Progenitor cell of endocrine pancreas (in vitro differentiated cells): Measurements from ENCODE around the gene PTTG2. TPM values are rescaled to one million over a fixed set of nuclear protein-coding genes. Genes with fewer than 3 reads are reported as not detected.

Experiments used
- DNase-seq: peaks from one replicate; pipeline ENCODE4 v3.0.0; 2021; ENCODE audit warnings: low spot score; ENCODE audit not compliant: unreplicated experiment
- H3K27ac Mint-ChIP-seq: 2 replicates; pipeline ENCODE4 v1.8.0; 2021; ENCODE audit warnings: mild to moderate bottlenecking, moderate library complexity, mixed read lengths
- H3K27me3 Mint-ChIP-seq: 2 replicates; pipeline ENCODE4 v1.8.0; 2021; ENCODE audit warnings: mixed read lengths
- H3K36me3 Mint-ChIP-seq: 2 replicates; pipeline ENCODE4 v1.8.0; 2022; ENCODE audit warnings: mixed read lengths; ENCODE audit not compliant: insufficient read depth
- H3K4me1 Mint-ChIP-seq: 2 replicates; pipeline ENCODE4 v1.8.0; 2021; ENCODE audit warnings: low read depth, mixed read lengths
- H3K4me3 Mint-ChIP-seq: 2 replicates; pipeline ENCODE4 v1.8.0; 2021; ENCODE audit warnings: low read depth, mild to moderate bottlenecking, moderate library complexity, mixed read lengths
- H3K9me3 Mint-ChIP-seq: 2 replicates; pipeline ENCODE4 v1.8.0; 2021; ENCODE audit warnings: low read depth, mixed read lengths
- CTCF ChIP-seq: fragments of 200-600 bp; sonication (generic); IDR thresholded peaks from one replicate; pipeline ENCODE4 v1.5.0; 2021; ENCODE audit warnings: antibody characterized with exemption, mild to moderate bottlenecking; ENCODE audit not compliant: unreplicated experiment
- total RNA-seq: library from RNA; stranded (reverse); gene quantifications from 2 replicates; pipeline ENCODE4 v1.2.1, GENCODE V29; 2021

PTTG2 gene
- total RNA-seq, 1 donor from 2014 or later, result not detected

- Mint-ChIP-seq H3K36me3 (no peaks in the 10 kb centered on the region), H3K27ac (no peak overlapping the region), H3K9me3 (no peaks in the 10 kb centered on the region), H3K4me3 (no peak overlapping the region), H3K27me3 (peaks cover 3% of the 10 kb centered on the region), H3K4me1 (no peaks in the 10 kb centered on the region)
- no peak for DNase-seq
- no peak for TF ChIP-seq CTCF
These were observed 35.3 kb upstream of the PTTG2 start for GRCh38 chr4:37924946-37925345.

GRCh38 chr4:37927434-37927833 is 32.8 kb upstream of the PTTG2 start:
- no peaks in the 10 kb centered on the region for H3K4me1 Mint-ChIP-seq
- DNase-seq, result no peak
- no peaks in the 10 kb centered on the region for H3K9me3 Mint-ChIP-seq
- H3K27me3 Mint-ChIP-seq, result peaks cover 3% of the 10 kb centered on the region
- H3K36me3 Mint-ChIP-seq, result no peaks in the 10 kb centered on the region
- no peak overlapping the region for H3K4me3 Mint-ChIP-seq
- TF ChIP-seq CTCF, result no peak
- H3K27ac Mint-ChIP-seq, result no peak overlapping the region

- DNase-seq, result no peak
- TF ChIP-seq CTCF, result no peak
- Mint-ChIP-seq H3K4me3 (no peak overlapping the region), H3K27ac (no peak overlapping the region), H3K27me3 (peaks cover 3% of the 10 kb centered on the region), H3K9me3 (no peaks in the 10 kb centered on the region), H3K36me3 (no peaks in the 10 kb centered on the region), H3K4me1 (no peaks in the 10 kb centered on the region)
These were observed 31.5 kb upstream of the PTTG2 start for GRCh38 chr4:37928426-37929416.

GRCh38 chr4:37934096-37934495 is 26.1 kb upstream of the PTTG2 start:
- no peaks in the 10 kb centered on the region for H3K27me3 Mint-ChIP-seq
- H3K36me3 Mint-ChIP-seq, result no peaks in the 10 kb centered on the region
- no peak overlapping the region for H3K27ac Mint-ChIP-seq
- no peak overlapping the region for H3K4me3 Mint-ChIP-seq
- no peaks in the 10 kb centered on the region for H3K4me1 Mint-ChIP-seq
- H3K9me3 Mint-ChIP-seq, result no peaks in the 10 kb centered on the region
- no peak for DNase-seq
- no peak for TF ChIP-seq CTCF

GRCh38 chr4:37934609-37935008 is 25.6 kb upstream of the PTTG2 start:
- no peak for DNase-seq
- no peak overlapping the region for H3K4me3 Mint-ChIP-seq
- H3K27me3 Mint-ChIP-seq, result no peaks in the 10 kb centered on the region
- no peak overlapping the region for H3K27ac Mint-ChIP-seq
- H3K9me3 Mint-ChIP-seq, result no peaks in the 10 kb centered on the region
- TF ChIP-seq CTCF, result no peak
- no peaks in the 10 kb centered on the region for H3K36me3 Mint-ChIP-seq
- H3K4me1 Mint-ChIP-seq, result no peaks in the 10 kb centered on the region
